SK-N-MC (cell line): Measurements from ENCODE around the gene ELMO1.

Source experiments
- DNase-seq: peaks from one replicate; pipeline ENCODE4 v3.0.0-alpha.2; 2011; ENCODE audit warnings: low read depth, low spot score
- H3K27ac ChIP-seq: fragments of 200-600 bp; sonication (generic); 2 replicates; pipeline ENCODE4 v1.5.1; 2016; ENCODE audit warnings: mixed run types
- H3K36me3 ChIP-seq: fragments of 200-600 bp; sonication (generic); 2 replicates; pipeline ENCODE4 v1.6.1; 2017; ENCODE audit warnings: antibody characterized with exemption, low read length, mixed read lengths; ENCODE audit not compliant: insufficient read depth
- H3K4me3 ChIP-seq: fragments of 200-600 bp; sonication (generic); 2 replicates; pipeline ENCODE4 v1.5.1; 2016
- H3K9ac ChIP-seq: fragments of 200-600 bp; sonication (generic); 2 replicates; pipeline ENCODE4 v1.8.0; 2017; ENCODE audit warnings: mixed run types, mixed read lengths; ENCODE audit not compliant: insufficient read length
- H3K9me3 ChIP-seq: fragments of 200-600 bp; sonication (generic); 2 replicates; pipeline ENCODE4 v1.6.1; 2017; ENCODE audit warnings: low read depth, mild to moderate bottlenecking, antibody characterized with exemption, low read length, moderate library complexity, mixed read lengths
- EZH2 ChIP-seq: fragments of 200-600 bp; sonication (generic); IDR thresholded peaks from one replicate; pipeline ENCODE4 v1.6.1; 2017; ENCODE audit warnings: antibody characterized with exemption
- FOXP2 ChIP-seq: optimal IDR thresholded peaks from 2 replicates; pipeline ENCODE3; 2011; ENCODE audit warnings: mild to moderate bottlenecking, moderate library complexity; ENCODE audit not compliant: insufficient read depth; ENCODE audit errors: extremely low read length, control extremely low read depth
- POLR2AphosphoS5 ChIP-seq: IDR thresholded peaks from 2 replicates; pipeline ENCODE4 v1.6.1; 2012; ENCODE audit warnings: mild to moderate bottlenecking, low read depth, low read length, borderline replicate concordance

The ELMO1 gene

DNA sequence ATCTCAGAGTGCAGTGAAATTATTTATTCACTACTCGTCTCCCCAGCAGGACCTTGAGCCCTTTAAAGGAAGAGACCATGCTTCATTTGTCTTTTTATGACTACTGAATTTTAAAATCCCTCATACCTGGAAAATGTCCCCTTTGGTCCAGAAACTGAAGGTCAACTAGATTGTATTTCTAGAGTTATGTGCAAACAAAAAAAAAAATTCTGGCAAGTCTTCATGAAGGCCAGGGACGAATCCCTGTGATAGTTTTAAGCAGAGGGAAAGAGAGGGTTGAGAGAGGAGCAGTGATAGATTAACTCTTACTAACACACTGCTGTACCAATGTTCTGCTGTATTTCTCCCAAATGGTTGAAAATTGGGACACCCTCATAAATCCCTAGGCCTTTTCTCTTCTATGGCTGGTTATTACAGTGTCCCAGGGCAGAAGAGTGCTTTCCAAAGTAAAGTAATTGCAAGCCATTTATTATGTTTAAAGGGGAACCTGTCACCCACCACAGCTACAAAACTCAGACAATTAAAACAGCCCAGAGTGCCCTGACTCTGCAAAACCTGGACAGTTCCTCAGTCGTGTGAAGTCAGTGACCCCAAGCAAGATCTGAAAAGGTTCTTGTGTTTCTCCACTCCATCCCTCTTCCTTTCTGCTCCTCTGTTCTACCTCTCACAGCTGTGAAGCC is 541.6 kb downstream of the ELMO1 start:
- Histone ChIP-seq H3K27ac (no peak overlapping the region), H3K9ac (no peak overlapping the region), H3K36me3 (no peaks in the 10 kb centered on the region), H3K9me3 (no peaks in the 10 kb centered on the region), H3K4me3 (no peak overlapping the region)
- no peak for DNase-seq
- TF ChIP-seq POLR2AphosphoS5 (no peak), FOXP2 (no peak), EZH2 (no peak)

GRCh38 chr7:36906448-36906847 is 542.2 kb downstream of the ELMO1 start:
- no peak overlapping the region for H3K27ac ChIP-seq
- no peaks in the 10 kb centered on the region for H3K9me3 ChIP-seq
- no peak overlapping the region for H3K9ac ChIP-seq
- DNase-seq: no peak
- no peak overlapping the region for H3K4me3 ChIP-seq
- no peaks in the 10 kb centered on the region for H3K36me3 ChIP-seq
- TF ChIP-seq POLR2AphosphoS5 (no peak), EZH2 (no peak), FOXP2 (no peak)

DNA sequence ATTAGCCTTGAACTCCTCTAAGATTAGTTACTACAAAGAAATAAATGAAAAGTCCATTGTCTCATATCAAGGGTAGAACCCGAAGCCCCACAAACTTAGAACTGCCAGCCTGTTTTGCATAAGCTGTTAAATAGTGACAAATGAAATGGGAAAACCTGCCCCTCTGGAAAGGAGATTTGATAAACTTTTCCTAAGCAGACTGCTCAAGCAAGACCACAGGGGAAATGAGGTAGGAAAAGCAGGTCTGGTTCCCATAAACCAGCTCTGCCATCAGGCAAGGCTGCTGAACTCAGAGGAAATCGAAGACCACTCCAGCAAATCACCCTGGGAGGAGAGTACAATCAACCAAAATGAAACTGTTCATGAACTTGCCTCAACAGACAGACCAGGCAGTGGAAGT is 542.8 kb downstream of the ELMO1 start:
- no peaks in the 10 kb centered on the region for H3K36me3 ChIP-seq
- DNase-seq: no peak
- no peak overlapping the region for H3K4me3 ChIP-seq
- TF ChIP-seq POLR2AphosphoS5 (no peak), EZH2 (no peak), FOXP2 (no peak)
- no peaks in the 10 kb centered on the region for H3K9me3 ChIP-seq
- no peak overlapping the region for H3K9ac ChIP-seq
- H3K27ac ChIP-seq: no peak overlapping the region

GRCh38 chr7:36904802-36905201 is 543.9 kb downstream of the ELMO1 start:
- no peak overlapping the region for H3K4me3 ChIP-seq

DNA sequence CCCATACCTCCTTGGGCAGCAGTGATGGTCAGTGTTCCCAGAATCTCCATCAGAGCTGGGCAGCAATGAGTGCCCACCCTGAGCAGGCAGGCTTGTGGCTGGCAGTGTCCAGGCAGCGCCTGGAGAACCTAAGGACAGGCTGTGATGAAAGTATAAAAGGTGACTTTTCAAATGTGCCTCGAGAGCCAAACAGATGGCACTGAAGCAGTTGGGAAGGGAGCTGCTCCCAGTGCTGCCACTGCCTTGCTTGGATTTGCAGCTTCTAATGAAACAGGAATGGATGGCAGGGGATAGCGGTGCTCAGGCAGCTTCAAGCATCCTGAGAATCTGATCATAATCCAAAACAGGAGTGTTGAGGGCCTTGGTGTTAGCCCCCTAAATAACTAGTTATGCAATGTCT is 544.6 kb downstream of the ELMO1 start:
- TF ChIP-seq FOXP2 (no peak), POLR2AphosphoS5 (no peak), EZH2 (no peak)
- no peaks in the 10 kb centered on the region for H3K9me3 ChIP-seq

More at GRCh38 chr7:36904802-36905201, 543.9 kb downstream of the ELMO1 start:
- no peak for DNase-seq
- Histone ChIP-seq H3K9ac (no peak overlapping the region), H3K9me3 (no peaks in the 10 kb centered on the region), H3K36me3 (no peaks in the 10 kb centered on the region), H3K27ac (no peak overlapping the region)
- TF ChIP-seq FOXP2 (no peak), POLR2AphosphoS5 (no peak)

GRCh38 chr7:36900988-36901710 is 547.5 kb downstream of the ELMO1 start:
- TF ChIP-seq POLR2AphosphoS5 (no peak), FOXP2 (no peak), EZH2 (no peak)
- Histone ChIP-seq H3K36me3 (no peaks in the 10 kb centered on the region), H3K9me3 (no peaks in the 10 kb centered on the region), H3K9ac (no peak overlapping the region), H3K4me3 (no peak overlapping the region), H3K27ac (no peak overlapping the region)
- DNase-seq: no peak

More for the DNA sequence above, 544.6 kb downstream of the ELMO1 start:
- DNase-seq: no peak
- no peak overlapping the region for H3K27ac ChIP-seq
- H3K9ac ChIP-seq: no peak overlapping the region
- no peaks in the 10 kb centered on the region for H3K36me3 ChIP-seq
- H3K4me3 ChIP-seq: no peak overlapping the region

DNA sequence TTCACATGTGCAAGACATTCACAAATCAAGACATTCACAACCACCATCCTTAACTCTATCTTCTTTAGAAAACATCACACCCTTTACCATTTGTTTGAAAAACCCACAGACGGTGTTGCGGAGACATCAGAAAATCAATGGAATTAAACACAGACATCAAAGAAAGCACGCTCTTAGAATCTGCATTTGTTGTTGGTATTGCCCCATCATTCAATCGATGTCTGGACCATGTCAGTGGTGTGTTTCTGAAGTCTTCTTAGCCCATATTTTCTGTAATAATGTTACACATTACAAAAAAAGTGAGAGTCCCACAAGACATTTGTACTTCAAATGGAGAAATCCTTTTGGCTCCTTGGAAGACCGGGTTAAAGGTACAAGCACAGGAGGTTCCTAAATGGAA is 550.5 kb downstream of the ELMO1 start:
- Histone ChIP-seq H3K9ac (no peak overlapping the region), H3K4me3 (no peak overlapping the region), H3K27ac (no peak overlapping the region), H3K9me3 (no peaks in the 10 kb centered on the region), H3K36me3 (no peaks in the 10 kb centered on the region)
- TF ChIP-seq POLR2AphosphoS5: no peak
- TF ChIP-seq EZH2: no peak
- TF ChIP-seq FOXP2: no peak
- DNase-seq: no peak

DNA sequence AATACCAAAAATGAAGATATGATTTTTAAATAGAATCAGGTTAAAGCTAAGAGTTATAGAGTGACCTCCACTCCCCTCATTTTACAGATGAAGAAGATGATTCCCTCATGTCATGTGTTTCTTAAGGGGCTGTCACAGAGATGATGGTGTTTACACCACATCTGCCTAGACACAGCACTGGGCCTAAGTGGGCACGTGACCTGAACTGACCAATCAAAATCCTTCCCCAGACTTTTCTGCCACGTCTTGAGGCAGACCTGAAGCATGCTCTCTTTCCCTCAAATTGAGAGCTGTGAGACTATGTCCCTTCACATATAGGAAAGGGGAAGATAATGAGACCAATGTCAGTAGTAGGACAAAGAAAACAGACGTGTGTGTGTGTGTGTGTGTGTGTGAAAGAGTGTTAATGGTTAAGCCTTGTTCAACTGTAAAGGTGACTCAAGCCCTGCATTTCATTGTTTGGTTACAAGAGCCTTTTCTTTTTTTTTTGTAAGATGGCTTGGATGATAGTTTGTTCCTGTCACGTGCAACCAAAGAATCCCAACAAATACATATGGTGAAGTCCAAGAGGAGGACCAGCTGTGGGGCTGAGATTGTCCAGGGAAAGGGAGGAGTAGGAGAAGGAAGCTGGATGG is 551.6 kb downstream of the ELMO1 start:
- no peak overlapping the region for H3K4me3 ChIP-seq
- H3K27ac ChIP-seq: no peak overlapping the region
- DNase-seq: no peak
- no peak overlapping the region for H3K9ac ChIP-seq
- TF ChIP-seq FOXP2: no peak
- no peak for TF ChIP-seq EZH2
- TF ChIP-seq POLR2AphosphoS5: no peak
- H3K36me3 ChIP-seq: no peaks in the 10 kb centered on the region
- H3K9me3 ChIP-seq: no peaks in the 10 kb centered on the region
